Endothelial cell of umbilical vein (primary cell): Measurements from ENCODE around the gene CD99L2. TPM values are rescaled to one million over a fixed set of nuclear protein-coding genes. Genes with fewer than 3 reads are reported as not detected.

Source experiments
- BruUV-seq: library from RNA; stranded (reverse); fragments of 400-500 nt; replicated peaks from 2 replicates; lab custom pipeline; 2021; lab: Mats Ljungman, UMichigan
- CTCF ChIA-PET: fragments of 300-600, 350-600 bp; sonication (Branson Sonifier 250); formaldehyde crosslinking; loops from one replicate; lab custom pipeline; 2021; ENCODE audit warnings: antibody characterized with exemption, inconsistent platforms; lab: Charles Lee
- POLR2A ChIA-PET: fragments of 300-600, 350-600 bp; sonication (Branson Sonifier 250); formaldehyde crosslinking; loops from one replicate; lab custom pipeline; 2021; ENCODE audit warnings: antibody characterized with exemption, inconsistent platforms; lab: Charles Lee
- DNase-seq: peaks from one replicate; pipeline ENCODE4 v3.0.0-alpha.2; 2011; ENCODE audit warnings: low read depth, low spot score
- FAIRE-seq: peaks from 2 replicates; lab custom pipeline; 2011; peaks lifted over from hg19 to GRCh38; lab: Jason Lieb, UNC
- H2AFZ ChIP-seq: 2 replicates; pipeline ENCODE4 v1.6.0; 2012; ENCODE audit warnings: low read depth, low read length, control low read depth, inconsistent platforms
- H3K27ac ChIP-seq: 2 replicates; pipeline ENCODE4 v1.5.1; 2011; ENCODE audit warnings: low read depth, mild to moderate bottlenecking, control low read depth, low read length, moderate library complexity; ENCODE audit not compliant: insufficient read depth
- H3K27me3 ChIP-seq, 2 experiments: 2 replicates each; pipeline versions ENCODE4 v1.6.0 to v1.6.1; 2011; ENCODE audit warnings: low read length in 2 of 2, mixed read lengths in 1 of 2; ENCODE audit not compliant: control insufficient read depth in 2 of 2, insufficient read depth in 2 of 2
- H3K36me3 ChIP-seq, 2 experiments: 2 replicates in 1 of 2; 3 replicates in 1 of 2; pipeline ENCODE4 v1.5.1; 2011; ENCODE audit warnings: low read length in 2 of 2, mild to moderate bottlenecking in 1 of 2, moderate library complexity in 1 of 2; ENCODE audit not compliant: control insufficient read depth in 2 of 2, insufficient read depth in 2 of 2; ENCODE audit errors: extremely low read depth in 1 of 2
- H3K4me1 ChIP-seq: 3 replicates; pipeline ENCODE4 v1.5.1; 2011; ENCODE audit warnings: mild to moderate bottlenecking, low read length; ENCODE audit not compliant: control insufficient read depth, insufficient read depth; ENCODE audit errors: extremely low read depth
- H3K4me2 ChIP-seq: 2 replicates; pipeline ENCODE4 v1.6.1; 2011; ENCODE audit warnings: low read length, control low read depth, mixed read lengths; ENCODE audit not compliant: insufficient read depth
- H3K4me3 ChIP-seq, 3 experiments: fragments of 200-600 bp in 1 of 3; sonication (generic), shearing (Covaris generic) in 1 of 3; replicated peaks in 1 of 3; 2 replicates each; pipeline ENCODE4 v1.5.1; 2011 to 2016; ENCODE audit warnings: control low read depth in 3 of 3, low read length in 3 of 3, mild to moderate bottlenecking in 2 of 3, inconsistent platforms in 1 of 3, low read depth in 1 of 3, moderate library complexity in 1 of 3; ENCODE audit not compliant: insufficient read depth in 1 of 3
- H3K79me2 ChIP-seq: 2 replicates; pipeline ENCODE4 v1.6.0; 2012; ENCODE audit warnings: low read length, inconsistent platforms; ENCODE audit not compliant: control insufficient read depth, insufficient read depth
- H3K9ac ChIP-seq: replicated peaks from 2 replicates; pipeline ENCODE3; 2011; ENCODE audit warnings: low read length, control low read depth; ENCODE audit not compliant: insufficient read depth; ENCODE audit errors: extremely low read depth
- H3K9me1 ChIP-seq: replicated peaks from 3 replicates; pipeline ENCODE4 v1.6.0; 2011; ENCODE audit warnings: mild to moderate bottlenecking, low read length; ENCODE audit not compliant: control insufficient read depth, insufficient read depth; ENCODE audit errors: extremely low read depth
- H3K9me3 ChIP-seq: replicated peaks from 2 replicates; pipeline ENCODE4 v1.5.1; 2012; ENCODE audit warnings: low read length, inconsistent platforms; ENCODE audit not compliant: control insufficient read depth, insufficient read depth
- H4K20me1 ChIP-seq: replicated peaks from 2 replicates; pipeline ENCODE3; 2011; ENCODE audit warnings: mild to moderate bottlenecking, low read length; ENCODE audit not compliant: control insufficient read depth, insufficient read depth; ENCODE audit errors: extremely low read depth
- EZH2 ChIP-seq: IDR thresholded peaks from 2 replicates; pipeline ENCODE4 v1.6.1; 2012; ENCODE audit warnings: borderline replicate concordance, low read depth, mild to moderate bottlenecking, moderate library complexity, low read length, inconsistent platforms; ENCODE audit not compliant: severe bottlenecking
- FOS ChIP-seq: IDR thresholded peaks from 2 replicates; pipeline ENCODE4 v1.6.1; 2011; ENCODE audit warnings: mild to moderate bottlenecking, low read length, moderate library complexity, borderline replicate concordance; ENCODE audit not compliant: insufficient read depth
- GATA2 ChIP-seq: IDR thresholded peaks from 2 replicates; pipeline ENCODE4 v1.7.0; 2011; ENCODE audit warnings: low read depth, mild to moderate bottlenecking, moderate library complexity, mixed read lengths, low read length; ENCODE audit not compliant: insufficient read length, insufficient read depth
- JUN ChIP-seq: IDR thresholded peaks from 2 replicates; pipeline ENCODE4 v1.6.1; 2011; ENCODE audit warnings: borderline replicate concordance, low read depth; ENCODE audit not compliant: insufficient read length, insufficient read depth
- POLR2A ChIP-seq: IDR thresholded peaks from 2 replicates; pipeline ENCODE4 v1.6.1; 2012; ENCODE audit warnings: low read depth, mild to moderate bottlenecking, control low read depth, low read length
- POLR2AphosphoS5 ChIP-seq: IDR thresholded peaks from 2 replicates; pipeline ENCODE4 v1.6.1; 2012; ENCODE audit warnings: low read depth, mild to moderate bottlenecking, control low read depth, low read length, moderate library complexity; ENCODE audit not compliant: insufficient read depth
- dilution Hi-C: fragments of 300-500 bp; cut with MboI; formaldehyde crosslinking; loops from one replicate; pipeline ENCODE4 v1.15.0; 2019; ENCODE audit warnings: low sequenced_read_pairs; ENCODE audit not compliant: extremely low pct_ligation_motif_present
- intact Hi-C: fragments of 100-400 bp; cut with micrococcal nuclease; formaldehyde crosslinking; loops from one replicate; pipeline ENCODE4 v1.10.0; 2022
- polyA plus RNA-seq, 4 experiments: library from polyadenylated mRNA; depleted of rRNA in 3 of 4; stranded (reverse) in 3 of 4; unstranded in 1 of 4; fragments of >200 nt; gene quantifications; 2 replicates each; pipeline versions ENCODE4 v1.2.1 to v1.2.3, GENCODE V29; 2011 to 2012; ENCODE audit warnings: missing spikeins in 1 of 4
- total RNA-seq: library from RNA; stranded (reverse); gene quantifications from 2 replicates; pipeline ENCODE4 v1.2.3, GENCODE V29; 2021
- TF ChIP-seq, protein P1 (sequence below): IDR thresholded peaks from 2 replicates; pipeline ENCODE4 v1.6.1; 2011; ENCODE audit not compliant: insufficient read depth, insufficient read length
- TF ChIP-seq, protein P2 (sequence below), 2 donors: IDR thresholded peaks; 1 replicate in 1 of 2; 2 replicates in 1 of 2; pipeline ENCODE4 v1.5.1; 2011; ENCODE audit warnings: low read length in 2 of 2, mild to moderate bottlenecking in 2 of 2, moderate library complexity in 2 of 2, control low read depth in 1 of 2, inconsistent platforms in 1 of 2, low read depth in 1 of 2; ENCODE audit not compliant: insufficient read depth in 1 of 2; ENCODE audit errors: extremely low read depth in 1 of 2

CD99L2 gene
- total and polyA plus RNA-seq, 2 donors (not counting 3 experiments of a cell fraction or from before 2014, with no cell fraction given), result 33.2 to 43.4 TPM

DNA sequence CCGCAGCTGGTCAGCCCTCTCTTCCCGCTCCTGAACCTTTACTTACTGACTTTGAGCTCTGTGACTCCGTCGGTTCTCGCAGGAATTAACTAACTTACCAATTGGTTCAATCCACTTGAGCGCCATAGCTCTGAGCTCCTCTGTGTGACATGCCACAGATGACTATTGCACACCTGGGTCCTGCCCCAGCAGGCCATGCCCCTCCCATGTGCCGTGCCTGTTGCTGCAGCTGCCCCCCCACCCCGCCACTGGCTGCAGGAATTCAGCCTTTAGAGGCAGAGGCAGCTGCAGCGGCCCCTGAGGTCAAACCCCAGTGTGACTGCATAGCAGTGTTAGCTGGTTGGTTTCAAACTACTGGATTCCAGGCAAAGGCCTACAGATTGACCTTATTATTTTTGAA, 134.7 kb downstream of the CD99L2 start:
- no peaks in the 10 kb centered on the region for H3K27me3 ChIP-seq
- DNase-seq (no peak), FAIRE-seq (no peak)
- no peak for TF ChIP-seq EZH2
- TF ChIP-seq, protein P1, sequence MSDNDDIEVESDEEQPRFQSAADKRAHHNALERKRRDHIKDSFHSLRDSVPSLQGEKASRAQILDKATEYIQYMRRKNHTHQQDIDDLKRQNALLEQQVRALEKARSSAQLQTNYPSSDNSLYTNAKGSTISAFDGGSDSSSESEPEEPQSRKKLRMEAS, result no peak
- no peak for TF ChIP-seq FOS
- TF ChIP-seq JUN, result no peak
- no peak for TF ChIP-seq POLR2AphosphoS5
- no peak for TF ChIP-seq GATA2
- TF ChIP-seq, protein P2, sequence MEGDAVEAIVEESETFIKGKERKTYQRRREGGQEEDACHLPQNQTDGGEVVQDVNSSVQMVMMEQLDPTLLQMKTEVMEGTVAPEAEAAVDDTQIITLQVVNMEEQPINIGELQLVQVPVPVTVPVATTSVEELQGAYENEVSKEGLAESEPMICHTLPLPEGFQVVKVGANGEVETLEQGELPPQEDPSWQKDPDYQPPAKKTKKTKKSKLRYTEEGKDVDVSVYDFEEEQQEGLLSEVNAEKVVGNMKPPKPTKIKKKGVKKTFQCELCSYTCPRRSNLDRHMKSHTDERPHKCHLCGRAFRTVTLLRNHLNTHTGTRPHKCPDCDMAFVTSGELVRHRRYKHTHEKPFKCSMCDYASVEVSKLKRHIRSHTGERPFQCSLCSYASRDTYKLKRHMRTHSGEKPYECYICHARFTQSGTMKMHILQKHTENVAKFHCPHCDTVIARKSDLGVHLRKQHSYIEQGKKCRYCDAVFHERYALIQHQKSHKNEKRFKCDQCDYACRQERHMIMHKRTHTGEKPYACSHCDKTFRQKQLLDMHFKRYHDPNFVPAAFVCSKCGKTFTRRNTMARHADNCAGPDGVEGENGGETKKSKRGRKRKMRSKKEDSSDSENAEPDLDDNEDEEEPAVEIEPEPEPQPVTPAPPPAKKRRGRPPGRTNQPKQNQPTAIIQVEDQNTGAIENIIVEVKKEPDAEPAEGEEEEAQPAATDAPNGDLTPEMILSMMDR (IDR thresholded peaks at IDR 0.05; ENCODE audit: extremely low read depth in 1 of 2, insufficient read depth in 1 of 2, low read depth in 1 of 2, low read length in 2 of 2), result no peak
- TF ChIP-seq POLR2A, result no peak
- ChIA-PET CTCF (interaction anchor here (1.2 to 1.9 kb wide), 2 partner anchors 9 to 318 kb away, joined by 4 to 6 read pairs; no protein-coding TSS in a partner anchor), POLR2A (no interaction called here)
- intact Hi-C loops, result no loop called here
- H3K9me3 ChIP-seq, result no peaks in the 10 kb centered on the region
- no TSS peak for BruUV-seq
- no peak overlapping the region for H2AFZ ChIP-seq
- no peaks in the 10 kb centered on the region for H3K79me2 ChIP-seq
- dilution Hi-C loops, result no loop called here
- no peak overlapping the region for H3K9ac ChIP-seq
- H3K27ac ChIP-seq, result no peak overlapping the region
- H3K36me3 ChIP-seq, result peaks cover 0 to 3% of the 10 kb centered on the region in 2 experiments
- H3K9me1 ChIP-seq, result no peaks in the 10 kb centered on the region
- no peak overlapping the region for H3K4me3 ChIP-seq
- H3K4me1 ChIP-seq, result no peaks in the 10 kb centered on the region
- no peak overlapping the region for H3K4me2 ChIP-seq
- no peaks in the 10 kb centered on the region for H4K20me1 ChIP-seq
